Natural killer cell treated with Interleukin-12 subunit alpha and Interleukin-12 subunit beta and Interleukin-15 and Interleukin-18, amount 100 ng/mL, for 72 hours (primary cell): ENCODE measurements around the gene NFKB1. TPM values are rescaled to one million over a fixed set of nuclear protein-coding genes. Genes with fewer than 3 reads are reported as not detected.

Experiments used
- ATAC-seq, 2 donors: fragments of 150-1000 bp; cut with Tn5 transposase in 1 of 2; sonication (Bioruptor Pico), chemical (Tn5 transposase) in 1 of 2; 2 replicates each; pipeline ENCODE4 v1.10.0; 2021
- DNase-seq: peaks from one replicate; pipeline ENCODE4 v3.0.0; 2022; ENCODE audit warnings: low spot score
- H3K27ac Mint-ChIP-seq, 2 donors: 1 replicate in 1 of 2; 2 replicates in 1 of 2; pipeline ENCODE4 v1.8.0; 2022; ENCODE audit warnings: mixed read lengths in 2 of 2, mild to moderate bottlenecking in 1 of 2, moderate library complexity in 1 of 2
- H3K27me3 Mint-ChIP-seq, 2 donors: 1 replicate in 1 of 2; 2 replicates in 1 of 2; pipeline ENCODE4 v1.8.0; 2022; ENCODE audit warnings: mixed read lengths in 2 of 2
- H3K36me3 Mint-ChIP-seq: one replicate; pipeline ENCODE4 v1.8.0; 2022; ENCODE audit warnings: mixed read lengths
- H3K4me1 Mint-ChIP-seq, 2 donors: 1 replicate in 1 of 2; 2 replicates in 1 of 2; pipeline ENCODE4 v1.8.0; 2022; ENCODE audit warnings: low read depth in 2 of 2, mixed read lengths in 2 of 2, mild to moderate bottlenecking in 1 of 2
- H3K4me3 Mint-ChIP-seq: one replicate; pipeline ENCODE4 v1.8.0; 2022; ENCODE audit warnings: mixed read lengths
- H3K9me3 Mint-ChIP-seq: 2 replicates; pipeline ENCODE4 v1.8.0; 2022; ENCODE audit warnings: mixed read lengths
- total RNA-seq, 2 donors: library from RNA; stranded (reverse); gene quantifications; one replicate each; pipeline ENCODE4 v1.2.3, GENCODE V29; 2022

Gene NFKB1
- total RNA-seq, 2 donors from 2014 or later, result 108 to 131 TPM

DNA sequence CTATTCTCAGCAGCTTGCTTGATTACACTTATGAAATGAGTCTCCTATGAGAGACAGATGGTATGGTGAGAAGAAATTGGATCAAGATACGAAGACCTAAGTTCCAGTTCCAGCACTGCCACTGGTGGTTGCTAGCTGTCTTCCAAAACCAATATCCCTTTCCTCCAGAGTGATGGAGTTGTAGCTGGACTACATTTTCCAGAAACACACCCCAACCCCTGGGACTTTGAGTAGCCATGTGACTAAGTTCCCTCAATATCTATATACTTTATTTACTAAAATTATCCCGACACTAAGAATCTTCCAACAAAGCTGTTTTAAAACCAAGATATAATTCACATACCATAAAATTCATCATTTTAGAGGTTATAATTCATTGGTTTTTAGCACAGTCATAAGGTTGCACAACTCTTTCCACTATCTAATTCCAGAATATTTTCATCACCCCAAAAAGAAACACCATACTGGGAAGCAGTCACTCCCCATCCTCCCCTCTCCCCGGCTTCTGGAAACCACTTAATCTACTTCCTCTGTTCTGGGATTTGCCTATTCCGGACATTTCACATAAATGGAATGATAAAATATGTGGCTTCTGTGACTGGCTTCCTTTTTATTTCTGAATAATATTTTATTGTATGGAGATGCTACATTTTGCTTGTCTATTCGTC, 141.6 kb downstream of the NFKB1 start:
- no peak for ATAC-seq
- H3K4me3 Mint-ChIP-seq, result no peak overlapping the region
- no peaks in the 10 kb centered on the region for H3K4me1 Mint-ChIP-seq
- H3K9me3 Mint-ChIP-seq, result no peaks in the 10 kb centered on the region
- no peaks in the 10 kb centered on the region for H3K36me3 Mint-ChIP-seq
- H3K27ac Mint-ChIP-seq, result no peak overlapping the region
- H3K27me3 Mint-ChIP-seq, result no peaks in the 10 kb centered on the region
- no peak for DNase-seq

DNA sequence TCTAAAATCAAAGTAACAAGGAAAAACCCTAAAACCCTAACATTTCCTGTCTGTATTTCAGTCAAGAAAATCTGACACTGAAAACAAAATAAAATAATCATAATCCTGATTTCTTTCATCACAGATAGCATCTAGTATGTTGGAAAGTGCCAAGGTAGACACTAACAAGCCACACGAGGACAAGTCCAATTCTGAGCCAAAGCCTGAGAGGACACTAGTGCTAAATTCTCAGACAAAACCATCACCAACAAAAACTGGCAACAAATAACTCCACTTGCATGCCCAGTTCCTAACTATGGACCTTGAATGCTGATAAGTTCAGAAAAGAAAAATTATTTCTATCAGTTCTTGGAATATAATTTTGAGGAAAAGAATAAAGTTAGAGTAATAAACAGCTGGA, 146.0 kb downstream of the NFKB1 start:
- no peak for ATAC-seq
- Mint-ChIP-seq H3K36me3 (peaks cover 11% of the 10 kb centered on the region), H3K4me1 (no peaks in the 10 kb centered on the region), H3K9me3 (no peaks in the 10 kb centered on the region), H3K27ac (no peak overlapping the region), H3K27me3 (no peaks in the 10 kb centered on the region), H3K4me3 (no peak overlapping the region)
- DNase-seq, result no peak

DNA sequence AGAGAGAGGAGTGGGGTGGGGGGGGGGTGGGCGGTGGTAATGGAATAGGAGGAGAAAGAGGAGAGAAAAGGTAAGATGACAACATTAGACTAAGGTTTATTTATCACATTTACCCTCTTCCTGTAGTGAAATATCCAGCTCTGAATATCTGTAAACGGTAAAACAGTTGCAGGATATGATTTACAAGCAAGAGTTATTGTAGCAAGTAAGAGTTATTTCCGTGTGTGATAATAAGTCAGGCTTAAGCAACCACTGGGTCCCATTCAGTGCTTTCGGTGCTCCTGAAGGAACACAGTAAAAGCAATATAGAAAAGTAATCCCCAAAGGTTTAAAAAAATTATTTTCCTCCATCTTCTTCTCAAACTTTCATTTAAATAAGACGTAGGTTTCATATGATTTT, 156.0 kb downstream of the NFKB1 start:
- Mint-ChIP-seq H3K4me3 (no peak overlapping the region), H3K36me3 (no peaks in the 10 kb centered on the region), H3K9me3 (no peaks in the 10 kb centered on the region), H3K27ac (no peak overlapping the region), H3K27me3 (no peaks in the 10 kb centered on the region), H3K4me1 (no peaks in the 10 kb centered on the region)
- DNase-seq, result no peak
- no peak for ATAC-seq

DNA sequence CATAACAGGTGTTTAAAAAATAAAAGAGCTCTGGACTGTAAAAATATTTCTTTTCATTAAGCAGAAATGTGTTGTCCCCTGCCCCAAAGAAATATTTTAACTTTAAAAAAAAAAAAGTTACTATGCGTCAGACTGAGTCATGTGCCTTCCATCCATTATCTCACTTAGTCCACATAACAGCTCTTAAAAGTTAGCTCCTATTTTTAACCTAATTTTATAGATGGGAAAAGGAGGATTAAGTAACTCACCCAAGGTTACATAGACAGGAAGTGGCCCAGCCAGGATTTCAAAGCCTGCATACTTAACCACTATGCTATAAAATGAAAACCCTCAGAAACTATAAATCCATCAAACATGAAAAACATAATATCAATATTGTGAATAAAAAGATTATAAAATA, 161.9 kb downstream of the NFKB1 start:
- Mint-ChIP-seq H3K4me1 (peaks cover 0 to 2% of the 10 kb centered on the region in 2 donors), H3K27me3 (no peaks in the 10 kb centered on the region), H3K36me3 (peaks cover 8% of the 10 kb centered on the region), H3K4me3 (no peak overlapping the region), H3K9me3 (no peaks in the 10 kb centered on the region), H3K27ac (no peak overlapping the region)
- no peak for ATAC-seq
- DNase-seq, result no peak

DNA sequence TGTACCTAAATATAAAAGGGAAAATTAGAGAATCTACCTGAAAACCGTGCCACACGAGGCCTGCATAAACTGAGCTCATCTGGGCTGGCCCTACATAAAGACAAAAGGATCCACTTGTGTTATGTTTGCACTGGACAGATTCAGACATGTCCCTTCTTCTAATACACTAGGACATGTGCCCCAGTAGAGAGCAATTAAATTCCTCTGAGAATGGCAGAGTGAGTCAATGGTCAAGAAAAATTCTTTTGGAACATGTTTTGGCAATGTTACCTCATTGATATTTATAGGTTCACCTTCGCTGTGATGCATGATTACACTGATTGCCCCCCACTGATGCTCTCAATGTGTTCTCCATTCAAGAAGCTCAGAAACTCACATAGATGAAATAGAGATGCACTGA, 164.4 kb downstream of the NFKB1 start:
- Mint-ChIP-seq H3K27me3 (no peaks in the 10 kb centered on the region), H3K27ac (no peak overlapping the region), H3K4me1 (peaks cover 0 to 2% of the 10 kb centered on the region in 2 donors), H3K9me3 (no peaks in the 10 kb centered on the region), H3K4me3 (no peak overlapping the region), H3K36me3 (peaks cover 8% of the 10 kb centered on the region)
- DNase-seq (no peak), ATAC-seq (no peak)

Other genes starting within 250 kb of the NFKB1 start
- 10 to 100 TPM; 56.8 to 76.5 TPM for gene SLC39A8, start 155.9 kb upstream of the NFKB1 start, total RNA-seq